ENCODE measurements around the gene CERCAM.

Gene CERCAM

GRCh38 chr9:128416014-128416413 lies 4.6 kb upstream of the CERCAM start:
- Histone ChIP-seq H4K20me1 (ENCODE audit: insufficient read depth, low read length) (no peaks in the 10 kb centered on the region), H3K9me2 (replicated peaks; ENCODE audit: insufficient read depth, low read length) (no peaks in the 10 kb centered on the region), H2AFZ (ENCODE audit: low read length) (no peak overlapping the region), H3K9me3 (replicated peaks; ENCODE audit: insufficient read depth, low read length) (no peaks in the 10 kb centered on the region), H3K4me2 (ENCODE audit: low read depth, low read length) (no peak overlapping the region), H3K36me3 (replicated peaks; ENCODE audit: insufficient read depth, low read length) (no peaks in the 10 kb centered on the region), H3K4me3 (ENCODE audit: low read length) (no peak overlapping the region), H3K4me1 (ENCODE audit: low read length) (no peaks in the 10 kb centered on the region; the same call in 1 of the 2 replicates), H3K9ac (ENCODE audit: low read length) (no peak overlapping the region), H3F3A (ENCODE audit: insufficient read depth, low read length) (no peaks in the 10 kb centered on the region), H3K27me3 (replicated peaks; ENCODE audit: insufficient read depth, low read length) (peaks cover 10% of the 10 kb centered on the region; the same call in 1 of the 2 replicates), H3K27ac (ENCODE audit: low read length) (no peak overlapping the region), H3K79me2 (ENCODE audit: low read length) (no peaks in the 10 kb centered on the region)
- TF ChIP-seq CTCF (IDR thresholded peaks at IDR 0.05; ENCODE audit: low read length) (no peak), EZH2 (optimal IDR thresholded peaks at IDR 0.05; ENCODE audit: low read depth, low read length) (no peak), EZH2phosphoT487 (IDR thresholded peaks at IDR 0.05; ENCODE audit: low read length) (no peak)
- DNase-seq: no peak

GRCh38 chr9:128416432-128417019 lies 4.1 kb upstream of the CERCAM start:
- H3K27me3 ChIP-seq (replicated peaks; ENCODE audit: insufficient read depth, low read length): peaks cover 10% of the 10 kb centered on the region; the same call in 1 of the 2 replicates

GRCh38 chr9:128419061-128419925 lies 1.4 kb upstream of the CERCAM start:
- H3F3A ChIP-seq (ENCODE audit: insufficient read depth, low read length): no peaks in the 10 kb centered on the region
- H3K27ac ChIP-seq (ENCODE audit: low read length): no peak overlapping the region
- H3K9ac ChIP-seq (ENCODE audit: low read length): no peak overlapping the region; the same call in 1 of the 2 replicates
- no peaks in the 10 kb centered on the region for H4K20me1 ChIP-seq (ENCODE audit: insufficient read depth, low read length)
- TF ChIP-seq EZH2phosphoT487 (IDR thresholded peaks at IDR 0.05; ENCODE audit: low read length) (no peak), EZH2 (optimal IDR thresholded peaks at IDR 0.05; ENCODE audit: low read depth, low read length) (no peak), CTCF (IDR thresholded peaks at IDR 0.05; ENCODE audit: low read length) (no peak)
- peaks cover 10% of the 10 kb centered on the region; the same call in 1 of the 2 replicates for H3K27me3 ChIP-seq (replicated peaks; ENCODE audit: insufficient read depth, low read length)
- H3K9me2 ChIP-seq (replicated peaks; ENCODE audit: insufficient read depth, low read length): no peaks in the 10 kb centered on the region
- peak overlapping the region; percentile 70 for H3K4me3 ChIP-seq (ENCODE audit: low read length)
- peak overlapping the region; percentile 97 for H3K4me2 ChIP-seq (ENCODE audit: low read depth, low read length)
- peak overlapping the region; percentile 85 for H2AFZ ChIP-seq (ENCODE audit: low read length)
- H3K79me2 ChIP-seq (ENCODE audit: low read length): no peaks in the 10 kb centered on the region
- H3K9me3 ChIP-seq (replicated peaks; ENCODE audit: insufficient read depth, low read length): no peaks in the 10 kb centered on the region
- no peaks in the 10 kb centered on the region for H3K36me3 ChIP-seq (replicated peaks; ENCODE audit: insufficient read depth, low read length)
- H3K4me1 ChIP-seq (ENCODE audit: low read length): no peaks in the 10 kb centered on the region
- DNase-seq: no peak

More at GRCh38 chr9:128416432-128417019, 4.1 kb upstream of the CERCAM start:
- Histone ChIP-seq H3K36me3 (replicated peaks; ENCODE audit: insufficient read depth, low read length) (no peaks in the 10 kb centered on the region), H3K9ac (ENCODE audit: low read length) (no peak overlapping the region), H3K9me2 (replicated peaks; ENCODE audit: insufficient read depth, low read length) (no peaks in the 10 kb centered on the region), H3K9me3 (replicated peaks; ENCODE audit: insufficient read depth, low read length) (no peaks in the 10 kb centered on the region), H3K4me3 (ENCODE audit: low read length) (no peak overlapping the region), H3K4me1 (ENCODE audit: low read length) (no peaks in the 10 kb centered on the region; the same call in 1 of the 2 replicates), H3F3A (ENCODE audit: insufficient read depth, low read length) (no peaks in the 10 kb centered on the region), H3K79me2 (ENCODE audit: low read length) (no peaks in the 10 kb centered on the region), H3K4me2 (ENCODE audit: low read depth, low read length) (no peak overlapping the region), H3K27ac (ENCODE audit: low read length) (no peak overlapping the region), H4K20me1 (ENCODE audit: insufficient read depth, low read length) (no peaks in the 10 kb centered on the region), H2AFZ (ENCODE audit: low read length) (no peak overlapping the region)
- TF ChIP-seq EZH2phosphoT487 (IDR thresholded peaks at IDR 0.05; ENCODE audit: low read length): no peak
- no peak for TF ChIP-seq CTCF (IDR thresholded peaks at IDR 0.05; ENCODE audit: low read length)
- no peak for TF ChIP-seq EZH2 (optimal IDR thresholded peaks at IDR 0.05; ENCODE audit: low read depth, low read length)
- DNase-seq: no peak

Measured in MM.1S (cell line).